A549 (cell line): ENCODE measurements around the gene SPAG5. TPM values are rescaled to one million over a fixed set of nuclear protein-coding genes. Genes with fewer than 3 reads are reported as not detected.

ENCODE experiments used
- ATAC-seq, 2 experiments: fragments of 200-7000 bp in 1 of 2; fragments of >200 bp in 1 of 2; cut with Nextera tagmentation in 1 of 2; cut with Tn5 transposase in 1 of 2; 3 replicates each; pipeline versions ENCODE4 v1.8.0 to v1.9.1; 2018 to 2020; ENCODE audit warnings: mild to moderate bottlenecking in 1 of 2, moderate library complexity in 1 of 2
- CTCF ChIA-PET: fragments of 300-600 bp; sonication (Branson Sonifier 250); formaldehyde crosslinking; extraction: SDS; loops from one replicate; lab custom pipeline; 2021; ENCODE audit warnings: antibody characterized with exemption, inconsistent platforms; lab: Yijun Ruan, JAX
- POLR2A ChIA-PET: fragments of 350-600 bp; formaldehyde crosslinking; extraction: SDS; loops from one replicate; lab custom pipeline; 2021; ENCODE audit warnings: antibody characterized with exemption, inconsistent platforms; lab: Yijun Ruan, JAX
- DNase-seq, 2 experiments: peaks; one replicate each; pipeline versions ENCODE4 v3.0.0 to v3.0.0-alpha.2; 2011 to 2016; ENCODE audit warnings: low read depth in 1 of 2, low spot score in 1 of 2
- FAIRE-seq: peaks from 2 replicates; lab custom pipeline; 2011; peaks lifted over from hg19 to GRCh38; lab: Jason Lieb, UNC
- H3K27ac ChIP-seq, 2 experiments: fragments of >200 bp; sonication (Bioruptor Twin); formaldehyde crosslinking; 3 replicates each; pipeline ENCODE4 v1.5.1; 2016 to 2017
- H3K4me1 ChIP-seq: fragments of >200 bp; sonication (Bioruptor Twin); formaldehyde crosslinking; 3 replicates; pipeline ENCODE4 v1.6.1; 2016
- H3K4me2 ChIP-seq: fragments of >200 bp; sonication (Bioruptor Twin); formaldehyde crosslinking; 3 replicates; pipeline ENCODE4 v1.6.1; 2016
- H3K4me3 ChIP-seq: fragments of >200 bp; sonication (Bioruptor Twin); formaldehyde crosslinking; 3 replicates; pipeline ENCODE4 v1.5.1; 2016
- H3K9me3 ChIP-seq: fragments of >200 bp; sonication (Bioruptor Twin); formaldehyde crosslinking; 3 replicates; pipeline ENCODE4 v1.6.1; 2016
- CBX2 ChIP-seq: fragments of 200-600 bp; sonication (generic); IDR thresholded peaks from 2 replicates; pipeline ENCODE4 v1.6.1; 2016; ENCODE audit warnings: low read depth, mild to moderate bottlenecking, borderline replicate concordance
- GATA3 ChIP-seq: IDR thresholded peaks from 2 replicates; pipeline ENCODE4 v1.6.1; 2012; ENCODE audit warnings: borderline replicate concordance
- HDAC2 ChIP-seq: fragments of 200-600 bp; sonication (generic); IDR thresholded peaks from 2 replicates; pipeline ENCODE4 v1.6.1; 2016
- HOXB13 ChIP-seq: fragments of 250-450 bp; sonication (Bioruptor Pico); IDR thresholded peaks from 2 replicates; pipeline ENCODE4 v1.5.0; 2020; ENCODE audit warnings: low read depth, mild to moderate bottlenecking, moderate library complexity
- HOXB5 ChIP-seq: fragments of 250-450 bp; sonication (Bioruptor Pico); IDR thresholded peaks from 2 replicates; pipeline ENCODE4 v1.5.0; 2020; ENCODE audit warnings: mild to moderate bottlenecking, moderate library complexity
- JUN ChIP-seq, 2 experiments: fragments of >200 bp; sonication (Bioruptor Twin); formaldehyde crosslinking; IDR thresholded peaks; 2 replicates in 1 of 2; 3 replicates in 1 of 2; pipeline ENCODE4 v1.6.1; 2016 to 2017
- KDM1A ChIP-seq: fragments of 200-600 bp; sonication (generic); IDR thresholded peaks from 2 replicates; pipeline ENCODE4 v1.6.1; 2016; ENCODE audit warnings: low read depth, mild to moderate bottlenecking
- MYC ChIP-seq: IDR thresholded peaks from 2 replicates; pipeline ENCODE4 v1.6.1; 2012; ENCODE audit warnings: mild to moderate bottlenecking, inconsistent platforms, low read length, improper control_type of control experiment, borderline replicate concordance
- POLR2AphosphoS2 ChIP-seq: conservative IDR thresholded peaks from 2 replicates; pipeline ENCODE4 v1.6.1; 2012; ENCODE audit warnings: low read length, improper control_type of control experiment, inconsistent platforms
- RAD21 ChIP-seq, 2 experiments: fragments of >200 bp in 1 of 2; sonication (Bioruptor Twin) in 1 of 2; formaldehyde crosslinking in 1 of 2; IDR thresholded peaks in 1 of 2; conservative IDR thresholded peaks in 1 of 2; 2 replicates in 1 of 2; 3 replicates in 1 of 2; pipeline ENCODE4 v1.6.1; 2012 to 2018; ENCODE audit warnings: inconsistent platforms in 1 of 2
- RCOR1 ChIP-seq: fragments of 150-350 bp; IDR thresholded peaks from 2 replicates; pipeline ENCODE4 v1.6.1; 2014; ENCODE audit warnings: antibody characterized with exemption, low read length, low read depth
- SMC3 ChIP-seq: fragments of >200 bp; sonication (Bioruptor Twin); formaldehyde crosslinking; IDR thresholded peaks from 3 replicates; pipeline ENCODE4 v1.6.1; 2018; ENCODE audit warnings: inconsistent platforms
- TFCP2L1 ChIP-seq: fragments of 250-450 bp; sonication (Bioruptor Pico); IDR thresholded peaks from 2 replicates; pipeline ENCODE4 v1.5.0; 2021; ENCODE audit warnings: mild to moderate bottlenecking
- ZC3H11A ChIP-seq: fragments of 450-650 bp; IDR thresholded peaks from 2 replicates; pipeline ENCODE4 v1.6.1; 2014; ENCODE audit warnings: antibody characterized with exemption, mild to moderate bottlenecking
- ZNF302 ChIP-seq: fragments of 250-450 bp; sonication (Bioruptor Pico); IDR thresholded peaks from 2 replicates; pipeline ENCODE4 v1.9.0; 2021; ENCODE audit warnings: inconsistent platforms, mild to moderate bottlenecking, moderate library complexity
- WGBS: methylation state at CpG from one replicate; pipeline ENCODE4 v1.1.6; 2017; ENCODE audit errors: missing lambda C conversion rate; 5-methylcytosine and 5-hydroxymethylcytosine counted together
- polyA plus RNA-seq, 4 experiments: library from polyadenylated mRNA; depleted of rRNA in 3 of 4; stranded (reverse); fragments of >200 nt; fragmentation: RNase III in 1 of 4; extraction: RNeasy Plus Mini Kit Qiagen cat#74134 plus additional on column Dnase treatment in 1 of 4; gene quantifications; 2 replicates in 3 of 4; 3 replicates in 1 of 4; pipeline ENCODE4 v1.2.3, GENCODE V29; 2011 to 2017
- TF ChIP-seq, protein P1 (sequence below): fragments of >200 bp; sonication (Bioruptor Twin); formaldehyde crosslinking; IDR thresholded peaks from 2 replicates; pipeline ENCODE4 v1.6.1; 2016
- TF ChIP-seq, protein P2 (sequence below): IDR thresholded peaks from 2 replicates; pipeline ENCODE4 v1.6.1; 2012
- TF ChIP-seq, protein P3 (sequence below): fragments of 450-650 bp; IDR thresholded peaks from 2 replicates; pipeline ENCODE4 v1.6.1; 2014; ENCODE audit warnings: antibody characterized with exemption
- TF ChIP-seq, protein P4 (sequence below): fragments of 200-600 bp; sonication (generic); IDR thresholded peaks from 2 replicates; pipeline ENCODE4 v1.6.1; 2016; ENCODE audit warnings: antibody characterized with exemption, mild to moderate bottlenecking, moderate library complexity
- TF ChIP-seq, protein P5 (sequence below): fragments of >200 bp; sonication (Bioruptor Twin); formaldehyde crosslinking; IDR thresholded peaks from 3 replicates; pipeline ENCODE4 v1.6.1; 2016

SPAG5 gene
- polyA plus RNA-seq, 2 of the 4 experiments (the other 2 are of a cell fraction): 111 TPM

DNA sequence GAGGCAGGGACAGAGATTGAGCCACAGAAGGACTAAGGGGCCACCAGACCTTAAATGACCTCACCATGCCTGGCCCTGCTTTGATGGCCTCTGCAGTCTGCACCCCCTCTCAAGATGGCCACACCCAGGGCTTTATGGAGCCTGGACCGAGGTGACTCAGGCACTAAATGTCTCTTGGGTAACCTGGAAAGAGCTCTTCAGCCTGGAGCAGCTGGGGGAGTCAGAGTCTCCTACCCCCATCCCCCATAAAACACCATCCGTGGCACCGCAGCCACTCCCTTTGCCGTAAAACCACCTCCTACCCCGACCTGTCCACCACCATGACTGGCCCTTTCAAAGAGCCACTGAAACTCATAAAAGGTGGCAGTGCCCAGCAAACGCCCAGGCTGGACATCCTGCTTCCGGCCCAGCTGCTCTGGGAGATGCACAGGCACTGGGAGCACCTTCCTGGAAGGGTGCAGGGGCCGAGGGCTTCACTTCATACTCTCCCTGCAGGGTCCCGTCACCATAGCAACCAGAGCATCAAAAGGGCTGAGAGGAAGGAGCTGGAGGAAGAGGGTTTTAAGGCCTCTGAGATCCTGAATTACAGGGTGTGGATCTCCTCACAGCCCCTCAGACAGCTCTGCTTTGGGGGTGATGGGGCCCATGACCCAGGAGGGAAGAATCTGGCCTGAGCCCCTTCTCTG lies 70.4 kb downstream of the SPAG5 start:
- peak in 1 of 2 experiments; percentile 31; a peak in 2 of 6 replicates for ATAC-seq
- Histone ChIP-seq H3K27ac (peak overlapping the region in 1 of 2 experiments; percentile 7; a peak in 3 of 6 replicates), H3K4me1 (peaks cover 31% of the 10 kb centered on the region), H3K9me3 (no peaks in the 10 kb centered on the region), H3K4me3 (no peak overlapping the region), H3K4me2 (no peak overlapping the region)
- CTCF ChIA-PET: interaction anchor here (0.6 to 15.1 kb wide), 7 partner anchors 9 to 112 kb away, joined by 3 to 143 read pairs (median 7); no protein-coding TSS in a partner anchor
- TF ChIP-seq, protein P1, sequence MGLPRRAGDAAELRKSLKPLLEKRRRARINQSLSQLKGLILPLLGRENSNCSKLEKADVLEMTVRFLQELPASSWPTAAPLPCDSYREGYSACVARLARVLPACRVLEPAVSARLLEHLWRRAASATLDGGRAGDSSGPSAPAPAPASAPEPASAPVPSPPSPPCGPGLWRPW: no peak
- TF ChIP-seq SMC3 (no peak), HOXB5 (CRISPR knock-in tag) (no peak), POLR2AphosphoS2 (no peak), MYC (no peak), ZNF302 (CRISPR knock-in tag) (no peak), KDM1A (no peak), JUN (IDR thresholded peaks at IDR 0.05) (no peak), TFCP2L1 (CRISPR knock-in tag) (no peak), RCOR1 (no peak), ZC3H11A (no peak), HDAC2 (no peak), CBX2 (no peak), HOXB13 (CRISPR knock-in tag) (no peak), GATA3 (no peak), RAD21 (conservative IDR thresholded peaks at IDR 0.05 in 1 of 2, IDR thresholded peaks at IDR 0.05 in 1 of 2) (no peak)
- TF ChIP-seq, protein P2, sequence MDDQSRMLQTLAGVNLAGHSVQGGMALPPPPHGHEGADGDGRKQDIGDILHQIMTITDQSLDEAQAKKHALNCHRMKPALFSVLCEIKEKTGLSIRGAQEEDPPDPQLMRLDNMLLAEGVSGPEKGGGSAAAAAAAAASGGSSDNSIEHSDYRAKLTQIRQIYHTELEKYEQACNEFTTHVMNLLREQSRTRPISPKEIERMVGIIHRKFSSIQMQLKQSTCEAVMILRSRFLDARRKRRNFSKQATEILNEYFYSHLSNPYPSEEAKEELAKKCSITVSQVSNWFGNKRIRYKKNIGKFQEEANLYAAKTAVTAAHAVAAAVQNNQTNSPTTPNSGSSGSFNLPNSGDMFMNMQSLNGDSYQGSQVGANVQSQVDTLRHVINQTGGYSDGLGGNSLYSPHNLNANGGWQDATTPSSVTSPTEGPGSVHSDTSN: no peak
- TF ChIP-seq, protein P3, sequence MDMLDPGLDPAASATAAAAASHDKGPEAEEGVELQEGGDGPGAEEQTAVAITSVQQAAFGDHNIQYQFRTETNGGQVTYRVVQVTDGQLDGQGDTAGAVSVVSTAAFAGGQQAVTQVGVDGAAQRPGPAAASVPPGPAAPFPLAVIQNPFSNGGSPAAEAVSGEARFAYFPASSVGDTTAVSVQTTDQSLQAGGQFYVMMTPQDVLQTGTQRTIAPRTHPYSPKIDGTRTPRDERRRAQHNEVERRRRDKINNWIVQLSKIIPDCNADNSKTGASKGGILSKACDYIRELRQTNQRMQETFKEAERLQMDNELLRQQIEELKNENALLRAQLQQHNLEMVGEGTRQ: no peak
- TF ChIP-seq, protein P4, sequence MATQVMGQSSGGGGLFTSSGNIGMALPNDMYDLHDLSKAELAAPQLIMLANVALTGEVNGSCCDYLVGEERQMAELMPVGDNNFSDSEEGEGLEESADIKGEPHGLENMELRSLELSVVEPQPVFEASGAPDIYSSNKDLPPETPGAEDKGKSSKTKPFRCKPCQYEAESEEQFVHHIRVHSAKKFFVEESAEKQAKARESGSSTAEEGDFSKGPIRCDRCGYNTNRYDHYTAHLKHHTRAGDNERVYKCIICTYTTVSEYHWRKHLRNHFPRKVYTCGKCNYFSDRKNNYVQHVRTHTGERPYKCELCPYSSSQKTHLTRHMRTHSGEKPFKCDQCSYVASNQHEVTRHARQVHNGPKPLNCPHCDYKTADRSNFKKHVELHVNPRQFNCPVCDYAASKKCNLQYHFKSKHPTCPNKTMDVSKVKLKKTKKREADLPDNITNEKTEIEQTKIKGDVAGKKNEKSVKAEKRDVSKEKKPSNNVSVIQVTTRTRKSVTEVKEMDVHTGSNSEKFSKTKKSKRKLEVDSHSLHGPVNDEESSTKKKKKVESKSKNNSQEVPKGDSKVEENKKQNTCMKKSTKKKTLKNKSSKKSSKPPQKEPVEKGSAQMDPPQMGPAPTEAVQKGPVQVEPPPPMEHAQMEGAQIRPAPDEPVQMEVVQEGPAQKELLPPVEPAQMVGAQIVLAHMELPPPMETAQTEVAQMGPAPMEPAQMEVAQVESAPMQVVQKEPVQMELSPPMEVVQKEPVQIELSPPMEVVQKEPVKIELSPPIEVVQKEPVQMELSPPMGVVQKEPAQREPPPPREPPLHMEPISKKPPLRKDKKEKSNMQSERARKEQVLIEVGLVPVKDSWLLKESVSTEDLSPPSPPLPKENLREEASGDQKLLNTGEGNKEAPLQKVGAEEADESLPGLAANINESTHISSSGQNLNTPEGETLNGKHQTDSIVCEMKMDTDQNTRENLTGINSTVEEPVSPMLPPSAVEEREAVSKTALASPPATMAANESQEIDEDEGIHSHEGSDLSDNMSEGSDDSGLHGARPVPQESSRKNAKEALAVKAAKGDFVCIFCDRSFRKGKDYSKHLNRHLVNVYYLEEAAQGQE: no peak
- TF ChIP-seq, protein P5, sequence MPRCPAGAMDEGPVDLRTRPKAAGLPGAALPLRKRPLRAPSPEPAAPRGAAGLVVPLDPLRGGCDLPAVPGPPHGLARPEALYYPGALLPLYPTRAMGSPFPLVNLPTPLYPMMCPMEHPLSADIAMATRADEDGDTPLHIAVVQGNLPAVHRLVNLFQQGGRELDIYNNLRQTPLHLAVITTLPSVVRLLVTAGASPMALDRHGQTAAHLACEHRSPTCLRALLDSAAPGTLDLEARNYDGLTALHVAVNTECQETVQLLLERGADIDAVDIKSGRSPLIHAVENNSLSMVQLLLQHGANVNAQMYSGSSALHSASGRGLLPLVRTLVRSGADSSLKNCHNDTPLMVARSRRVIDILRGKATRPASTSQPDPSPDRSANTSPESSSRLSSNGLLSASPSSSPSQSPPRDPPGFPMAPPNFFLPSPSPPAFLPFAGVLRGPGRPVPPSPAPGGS: no peak
- DNase-seq: no peak
- no peak for FAIRE-seq
- POLR2A ChIA-PET: no interaction called here
- WGBS: 54% methylated on average over 9 of the region's 9 CpGs
